Bronchial epithelial cell (primary cell): ENCODE measurements around the gene SHISA9. TPM values are rescaled to one million over a fixed set of nuclear protein-coding genes. Genes with fewer than 3 reads are reported as not detected.
"Not testable (repeated sequence)": the region's sequence is repeated elsewhere in the genome, so short reads cannot be mapped to it uniquely, and the experiment has no call there.

Experiments used
- DNase-seq: peaks from one replicate; pipeline ENCODE4 v3.0.0-alpha.2; 2010; ENCODE audit warnings: low read depth
- FAIRE-seq: peaks from 2 replicates; lab custom pipeline; 2011; peaks lifted over from hg19 to GRCh38; lab: Jason Lieb, UNC
- H3K27me3 ChIP-seq: 2 replicates; pipeline ENCODE4 v1.5.1; 2011; ENCODE audit warnings: low read length; ENCODE audit not compliant: control insufficient read depth, insufficient read depth
- H3K36me3 ChIP-seq: 2 replicates; pipeline ENCODE4 v1.5.1; 2011; ENCODE audit warnings: low read length; ENCODE audit not compliant: control insufficient read depth, insufficient read depth
- H3K4me3 ChIP-seq: 2 replicates; pipeline ENCODE4 v1.5.1; 2011; ENCODE audit warnings: mild to moderate bottlenecking, low read depth, low read length, control low read depth
- CTCF ChIP-seq: IDR thresholded peaks from 2 replicates; pipeline ENCODE4 v1.5.1; 2011; ENCODE audit warnings: mild to moderate bottlenecking, moderate library complexity, low read length, control low read depth, inconsistent platforms; ENCODE audit not compliant: insufficient read depth, severe bottlenecking
- total RNA-seq: library from RNA; depleted of rRNA; stranded (reverse); fragments of >200 nt; gene quantifications from 2 replicates; pipeline ENCODE4 v1.2.1, GENCODE V29; 2014

The SHISA9 gene
- under 0.01 TPM in 2 replicates for total RNA-seq

- peaks cover 22% of the 10 kb centered on the region for H3K27me3 ChIP-seq
Measured at GRCh38 chr16:12901597-12902461, at the start of gene SHISA9. SHISA9 (plus strand) TSS chr16:12901598.

GRCh38 chr16:12853972-12854371 lies 47.4 kb upstream of the SHISA9 start:
- H3K27me3 ChIP-seq: no peaks in the 10 kb centered on the region
- no peak for DNase-seq
- no peak overlapping the region for H3K4me3 ChIP-seq
- no peak for FAIRE-seq
- H3K36me3 ChIP-seq: no peaks in the 10 kb centered on the region
- TF ChIP-seq CTCF: no peak

More at GRCh38 chr16:12901597-12902461, at the start of gene SHISA9:
- Histone ChIP-seq H3K36me3 (no peaks in the 10 kb centered on the region), H3K4me3 (no peak within 1 kb of the TSS)
- DNase-seq (no peak), FAIRE-seq (no peak)
- no peak for TF ChIP-seq CTCF

GRCh38 chr16:12857435-12857834 lies 44.0 kb upstream of the SHISA9 start:
- not testable (repeated sequence) for H3K27me3 ChIP-seq, H3K36me3 ChIP-seq, FAIRE-seq, H3K4me3 ChIP-seq, DNase-seq

GRCh38 chr16:12862327-12862726 lies 39.1 kb upstream of the SHISA9 start:
- H3K4me3 ChIP-seq: no peak overlapping the region
- DNase-seq (no peak), FAIRE-seq (no peak)
- no peak for TF ChIP-seq CTCF
- no peaks in the 10 kb centered on the region for H3K27me3 ChIP-seq
- H3K36me3 ChIP-seq: no peaks in the 10 kb centered on the region

- no peak overlapping the region for H3K4me3 ChIP-seq
- DNase-seq (no peak), FAIRE-seq (no peak)
- no peaks in the 10 kb centered on the region for H3K36me3 ChIP-seq
- no peaks in the 10 kb centered on the region for H3K27me3 ChIP-seq
- no peak for TF ChIP-seq CTCF
Measured at GRCh38 chr16:12862941-12863340, 38.5 kb upstream of the SHISA9 start.

- Histone ChIP-seq H3K27me3 (no peaks in the 10 kb centered on the region), H3K4me3 (no peak overlapping the region), H3K36me3 (no peaks in the 10 kb centered on the region)
- DNase-seq (no peak), FAIRE-seq (no peak)
- TF ChIP-seq CTCF: no peak
Measured at GRCh38 chr16:12866981-12867551, 34.3 kb upstream of the SHISA9 start.
